Epidermal melanocyte (primary cell): ENCODE results near the gene KRT80.
A peak's percentile ranks its signal among the peaks of the same experiment; 100 is the strongest.
"Not testable (repeated sequence)": the region's sequence is repeated elsewhere in the genome, so short reads cannot be mapped to it uniquely, and the experiment has no call there.

Source experiments
- DNase-seq: peaks from one replicate; pipeline ENCODE4 v3.0.0; 2011; ENCODE audit warnings: low spot score; ENCODE audit not compliant: insufficient read length

Gene KRT80

DNA sequence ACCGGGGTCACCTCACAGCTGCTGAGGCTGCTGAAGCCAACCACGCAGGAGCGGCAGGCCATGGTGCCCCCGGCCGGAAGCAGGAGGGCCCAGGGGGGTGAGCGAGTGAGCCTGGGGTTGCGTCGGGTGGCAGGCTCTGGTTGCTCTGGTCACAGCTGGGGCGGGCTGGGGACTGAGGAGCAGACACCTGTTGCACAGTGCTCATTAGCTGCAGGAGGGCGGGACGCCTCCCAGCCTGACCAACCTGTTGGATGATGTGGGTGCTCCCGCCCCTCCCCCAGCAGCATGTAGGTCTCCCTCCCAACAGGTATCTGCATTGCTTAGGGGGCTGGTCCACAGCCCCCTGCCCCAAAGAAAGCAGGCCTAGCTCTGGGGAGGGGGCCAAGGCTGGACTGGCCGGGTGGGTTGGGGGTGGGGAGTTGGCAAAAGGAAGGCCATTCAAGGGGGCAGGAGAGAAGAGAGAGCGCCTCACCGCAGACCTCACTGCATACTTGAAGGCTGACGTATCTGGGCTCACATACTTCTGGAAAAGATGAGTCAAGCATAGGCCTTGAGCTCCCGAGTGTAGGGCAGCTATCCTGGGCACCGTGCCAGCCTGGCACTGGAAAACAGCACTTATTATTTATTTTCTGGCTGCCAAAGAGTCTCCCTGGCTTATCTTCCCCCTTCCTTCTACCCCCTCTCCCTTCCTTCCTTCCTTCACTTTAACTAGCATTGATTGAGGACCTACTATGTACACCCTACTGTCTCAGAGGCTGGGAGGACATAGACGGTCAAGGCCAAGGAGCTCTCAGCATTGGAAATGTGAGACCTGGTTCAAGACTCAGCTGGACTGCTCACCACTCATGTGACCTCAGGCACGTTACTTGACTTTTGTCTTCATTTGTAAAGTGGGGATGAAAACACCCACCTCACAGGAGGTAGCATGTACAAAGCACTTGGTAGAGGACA is at the start of gene KRT80:
Gene KRT80, minus strand, starts transcription at position 174 of the 951 bp plus-strand sequence. Its CDS starts 112 bp downstream, at position 62.
- DNase-seq = peak; percentile 99

DNA sequence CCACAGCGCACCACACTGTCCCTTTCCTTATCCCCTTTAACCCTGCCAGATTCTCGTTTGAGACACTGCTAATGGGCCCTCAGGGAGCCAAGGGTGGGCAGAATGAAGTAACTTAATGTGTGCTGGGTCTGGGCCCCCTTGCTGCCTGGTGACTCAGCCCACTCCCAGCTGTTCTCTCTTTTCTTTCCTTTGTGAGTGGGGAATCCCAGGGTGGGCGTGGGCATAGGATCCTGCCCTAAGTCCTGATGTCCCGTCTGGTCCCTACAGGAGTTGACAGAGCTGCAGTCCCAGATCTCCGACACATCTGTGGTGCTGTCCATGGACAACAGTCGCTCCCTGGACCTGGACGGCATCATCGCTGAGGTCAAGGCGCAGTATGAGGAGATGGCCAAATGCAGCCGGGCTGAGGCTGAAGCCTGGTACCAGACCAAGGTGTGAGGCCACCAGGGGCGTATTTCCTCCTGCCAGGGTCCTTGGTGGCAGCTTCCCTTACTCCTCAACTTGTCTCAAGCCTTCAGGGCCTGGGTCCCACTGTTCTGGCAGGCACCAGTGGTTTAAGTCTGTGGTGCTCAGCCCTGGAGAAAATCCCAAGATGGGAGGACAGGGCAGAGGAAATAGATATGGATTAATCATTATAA is 49.5 kb upstream of the KRT80 start:
- no peak for DNase-seq

DNA sequence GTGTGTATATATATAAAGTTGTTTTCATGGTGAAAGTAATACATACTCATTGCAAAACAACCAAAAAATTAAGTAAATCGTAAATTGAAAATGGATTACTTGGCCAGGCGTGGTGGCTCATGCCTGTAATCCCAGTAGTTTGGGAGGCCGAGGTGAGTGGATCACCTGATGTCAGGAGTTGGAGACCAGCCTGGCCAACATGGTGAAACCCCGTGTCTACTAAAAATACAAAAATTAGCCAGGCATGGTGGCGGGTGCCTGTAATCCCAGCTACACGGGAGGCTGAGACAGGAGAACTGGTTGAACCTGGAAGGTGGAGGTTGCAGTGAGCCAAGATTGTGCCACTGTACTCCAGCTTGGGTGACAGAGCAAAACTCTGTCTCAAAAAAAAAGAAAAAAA is 48.4 kb upstream of the KRT80 start:
- DNase-seq = not testable (repeated sequence)

DNA sequence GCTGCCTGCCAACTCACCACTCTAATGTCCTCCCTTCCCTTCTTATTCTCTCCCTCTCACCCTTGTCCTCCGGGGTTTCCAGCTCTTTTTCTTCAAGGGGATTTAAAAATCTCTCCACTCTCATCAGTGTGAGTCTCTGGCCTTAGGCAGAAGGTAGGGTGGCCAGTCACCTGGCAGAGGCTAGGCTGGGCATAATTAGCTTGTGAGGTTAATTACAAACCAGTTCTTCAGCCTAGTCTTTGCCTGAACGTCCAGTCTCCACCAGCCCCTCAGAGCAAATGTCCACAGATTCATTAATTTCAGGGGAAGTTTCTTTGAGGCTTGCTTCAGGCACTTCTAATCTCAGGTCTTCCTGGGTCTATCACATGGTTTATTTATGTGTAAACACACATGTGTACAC is 48.0 kb upstream of the KRT80 start:
- DNase-seq = no peak

DNA sequence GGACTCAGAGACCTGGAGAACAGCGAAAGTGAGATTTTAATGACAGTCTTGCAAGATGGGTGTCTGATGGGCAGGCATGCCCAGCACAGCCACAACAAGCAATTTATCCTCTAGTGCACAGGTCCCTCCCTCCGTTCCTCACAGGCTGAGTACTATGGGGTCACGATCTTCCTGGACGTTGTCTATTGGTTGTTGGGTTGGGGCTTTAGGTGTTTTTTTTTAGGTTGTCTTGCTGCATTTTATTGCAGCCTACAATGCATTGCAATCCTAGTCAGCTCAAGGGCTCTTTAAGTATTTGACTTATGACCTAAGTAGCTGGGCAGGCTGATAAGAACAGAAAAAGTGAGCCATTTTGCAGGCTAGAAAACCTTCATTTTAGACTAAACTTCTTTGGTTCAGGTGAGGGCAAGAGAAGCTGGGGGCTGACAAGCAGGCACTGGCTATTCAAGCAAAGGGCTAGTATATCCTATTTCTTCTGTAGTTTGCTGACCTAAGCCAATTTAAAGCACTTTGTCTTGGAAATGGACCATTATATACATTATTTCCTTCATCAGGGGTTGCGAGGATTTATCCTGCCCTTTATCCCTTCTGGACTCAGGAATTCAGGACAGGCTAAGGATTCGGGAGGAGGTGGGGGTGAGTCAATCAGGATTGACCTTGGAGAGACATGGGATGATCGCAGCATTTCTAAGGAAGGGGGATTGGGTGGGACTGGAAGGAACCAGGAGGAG is 47.3 kb upstream of the KRT80 start:
- DNase-seq = no peak

DNA sequence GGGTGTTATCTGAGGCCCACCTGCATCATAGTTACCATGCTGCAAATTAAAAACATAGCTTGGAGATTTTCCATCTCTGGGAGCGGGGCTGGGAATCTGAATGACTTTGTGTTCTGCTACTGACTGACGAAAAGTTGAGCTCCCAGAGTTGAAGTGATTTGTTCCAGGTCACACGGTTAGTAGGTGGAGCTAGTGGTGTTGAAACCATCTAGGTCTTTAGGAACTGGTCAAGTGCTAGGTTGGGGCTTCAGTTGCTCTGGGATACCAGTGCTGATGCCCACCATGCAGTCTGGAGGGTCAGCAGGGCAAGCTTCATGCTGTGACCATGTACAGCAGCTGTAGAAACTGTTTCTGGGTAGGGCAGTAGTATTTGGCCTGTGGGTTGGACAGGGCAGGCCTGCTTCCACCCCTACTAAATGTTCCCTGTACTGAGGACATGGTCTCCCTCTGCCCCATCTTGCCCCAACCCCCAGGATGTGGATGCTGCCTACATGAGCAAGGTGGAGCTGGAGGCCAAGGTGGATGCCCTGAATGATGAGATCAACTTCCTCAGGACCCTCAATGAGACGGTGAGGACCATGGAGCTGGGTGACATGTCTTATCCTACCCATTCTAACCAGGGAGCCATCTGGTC is 46.5 kb upstream of the KRT80 start:
- DNase-seq = no peak

DNA sequence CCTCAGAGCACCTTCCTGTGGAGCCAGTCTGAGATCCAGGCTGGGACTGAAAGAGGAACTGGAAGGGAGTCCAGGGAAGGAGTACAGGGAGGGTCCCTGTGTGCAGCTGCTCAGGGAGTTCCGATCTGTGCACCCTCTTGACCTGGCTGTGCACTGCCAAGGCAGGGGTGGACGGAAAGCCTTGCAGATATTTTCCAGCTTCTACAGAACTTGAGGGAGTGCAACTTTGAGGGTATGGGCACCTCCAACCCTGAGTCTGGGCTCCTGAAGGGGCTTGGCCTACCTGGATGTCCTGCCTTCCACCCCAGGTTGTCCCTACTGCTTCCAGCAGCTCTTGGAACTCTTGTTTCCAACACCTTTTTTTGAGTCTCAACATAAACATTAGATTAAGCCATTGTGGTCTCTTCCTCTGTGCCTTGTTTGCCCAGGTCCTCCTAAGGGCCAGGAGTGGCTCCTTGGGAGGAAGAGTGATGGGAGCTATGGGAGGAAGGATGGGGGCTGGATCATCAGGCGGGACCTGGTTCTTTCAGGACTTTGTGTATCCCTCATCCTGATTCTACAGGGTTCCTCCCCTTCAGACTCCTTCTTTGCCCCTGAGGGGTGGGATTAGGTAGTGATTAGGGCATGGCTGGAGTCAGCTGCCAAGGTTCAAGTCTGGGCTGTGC is 44.7 kb upstream of the KRT80 start:
- no peak for DNase-seq

DNA sequence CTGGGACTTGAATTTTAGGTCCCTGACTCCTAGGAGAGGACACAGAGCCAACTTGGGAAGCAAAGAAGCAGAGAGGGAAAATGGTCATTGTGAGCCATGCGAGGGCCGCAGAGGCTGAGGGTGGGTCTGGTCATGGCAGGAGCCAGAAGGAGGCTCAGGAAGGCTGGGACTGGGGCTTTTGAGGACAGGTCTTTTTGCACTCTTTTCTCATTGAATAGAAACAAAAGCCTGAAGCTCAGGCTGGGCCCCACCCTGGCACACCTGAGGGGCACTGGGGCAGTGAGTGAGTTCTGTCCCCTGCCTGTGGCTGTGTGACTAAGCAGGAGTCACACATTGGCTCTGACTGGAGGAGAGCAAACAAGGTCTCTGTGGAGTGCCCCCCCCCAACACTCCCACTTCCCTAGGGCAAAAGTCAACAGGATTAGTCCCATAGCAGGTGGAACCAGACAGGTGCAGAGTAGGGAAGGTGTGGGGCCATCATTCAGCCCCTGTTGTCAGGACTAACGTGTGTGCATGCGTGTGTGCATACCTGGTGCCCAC is 44.1 kb upstream of the KRT80 start:
- DNase-seq = no peak

DNA sequence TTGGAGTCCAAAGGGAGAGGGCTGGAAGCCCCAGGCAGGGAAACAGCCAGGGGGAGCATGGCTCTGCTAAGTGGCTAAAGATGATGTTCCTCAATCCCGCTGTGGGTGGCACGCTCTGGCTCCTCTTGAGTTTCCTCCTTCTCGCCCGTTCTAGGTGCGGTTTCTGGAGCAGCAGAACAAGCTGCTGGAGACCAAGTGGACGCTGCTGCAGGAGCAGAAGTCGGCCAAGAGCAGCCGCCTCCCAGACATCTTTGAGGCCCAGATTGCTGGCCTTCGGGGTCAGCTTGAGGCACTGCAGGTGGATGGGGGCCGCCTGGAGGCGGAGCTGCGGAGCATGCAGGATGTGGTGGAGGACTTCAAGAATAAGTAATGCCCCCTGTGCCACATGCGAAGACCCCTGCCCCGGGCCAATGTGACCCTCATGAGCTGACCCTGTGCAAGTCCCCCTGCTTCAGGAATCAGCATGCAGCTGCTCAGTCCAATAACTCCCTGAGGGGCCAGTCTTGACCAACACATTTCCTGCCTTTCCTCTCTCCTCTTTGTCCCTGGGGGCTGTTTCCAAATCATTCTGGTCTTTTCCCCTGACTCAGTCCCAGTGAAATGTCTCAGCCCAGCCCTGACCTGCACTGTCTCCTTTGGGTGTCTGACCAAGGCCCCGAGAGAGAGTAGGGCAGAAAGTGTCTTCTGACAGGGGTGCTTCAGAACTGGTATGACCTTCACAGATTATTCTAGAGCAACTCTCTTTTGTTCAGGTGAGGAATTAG is 43.4 kb upstream of the KRT80 start:
- DNase-seq = no peak

DNA sequence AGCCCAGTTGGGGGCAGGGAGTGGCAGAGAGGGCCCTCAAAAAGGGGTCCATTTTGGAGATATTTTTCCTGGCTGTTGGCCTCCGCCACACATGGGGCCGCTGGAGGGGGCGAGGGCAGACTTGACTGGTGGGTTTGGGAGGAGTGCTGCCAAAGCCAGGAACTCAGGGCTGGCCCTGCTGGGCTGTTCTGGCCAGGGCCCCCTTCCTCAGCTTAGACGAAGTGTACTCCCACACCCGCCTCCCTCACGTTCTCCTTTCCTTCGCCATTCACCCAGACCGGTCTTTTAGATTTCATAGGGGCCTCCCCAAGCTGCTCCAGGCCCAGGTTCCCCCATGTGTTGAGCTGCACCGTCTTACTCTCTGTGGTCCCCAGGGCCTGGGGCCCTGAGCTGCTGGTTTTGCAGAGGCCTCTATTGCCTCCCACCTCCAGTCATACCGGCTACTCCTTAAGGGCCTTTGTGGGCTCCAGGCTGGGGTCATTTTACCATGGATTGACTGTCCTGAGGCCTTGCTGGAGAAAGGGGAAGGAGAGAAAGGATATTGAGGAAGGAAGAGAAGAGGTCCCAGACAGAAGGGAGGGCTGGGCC is 42.5 kb upstream of the KRT80 start:
- DNase-seq = no peak

DNA sequence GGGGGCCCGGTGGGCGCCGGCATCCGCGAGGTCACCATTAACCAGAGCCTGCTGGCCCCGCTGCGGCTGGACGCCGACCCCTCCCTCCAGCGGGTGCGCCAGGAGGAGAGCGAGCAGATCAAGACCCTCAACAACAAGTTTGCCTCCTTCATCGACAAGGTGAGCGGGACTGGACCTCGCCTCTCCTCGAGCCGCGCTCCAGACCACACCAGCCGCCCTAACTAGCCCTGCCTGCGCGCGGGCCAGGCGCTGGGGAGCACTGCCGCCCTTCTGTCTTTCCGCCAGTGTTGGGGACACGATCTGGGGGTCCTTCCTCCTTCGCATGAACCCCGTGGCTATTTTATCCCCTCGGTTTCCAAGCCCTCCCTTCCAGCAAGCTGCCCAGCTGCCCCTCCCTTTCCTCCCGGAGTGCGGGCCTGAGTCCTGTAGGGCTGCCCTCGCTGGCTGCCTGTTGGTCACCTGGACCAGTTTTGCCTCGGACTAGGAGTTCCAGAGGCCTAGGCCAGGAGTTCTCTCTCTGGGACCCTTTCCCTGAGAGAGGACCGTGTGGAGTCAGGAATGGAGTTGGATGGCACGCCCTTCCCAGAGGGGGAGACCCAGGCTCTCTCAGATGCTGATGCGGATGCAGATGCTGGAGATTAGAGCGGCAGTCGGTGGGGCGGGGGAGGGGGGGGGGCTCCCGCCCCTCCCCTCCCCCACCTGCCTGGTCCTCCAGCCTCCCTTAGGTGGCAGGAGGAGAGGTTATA is 41.8 kb upstream of the KRT80 start:
- DNase-seq = no peak

DNA sequence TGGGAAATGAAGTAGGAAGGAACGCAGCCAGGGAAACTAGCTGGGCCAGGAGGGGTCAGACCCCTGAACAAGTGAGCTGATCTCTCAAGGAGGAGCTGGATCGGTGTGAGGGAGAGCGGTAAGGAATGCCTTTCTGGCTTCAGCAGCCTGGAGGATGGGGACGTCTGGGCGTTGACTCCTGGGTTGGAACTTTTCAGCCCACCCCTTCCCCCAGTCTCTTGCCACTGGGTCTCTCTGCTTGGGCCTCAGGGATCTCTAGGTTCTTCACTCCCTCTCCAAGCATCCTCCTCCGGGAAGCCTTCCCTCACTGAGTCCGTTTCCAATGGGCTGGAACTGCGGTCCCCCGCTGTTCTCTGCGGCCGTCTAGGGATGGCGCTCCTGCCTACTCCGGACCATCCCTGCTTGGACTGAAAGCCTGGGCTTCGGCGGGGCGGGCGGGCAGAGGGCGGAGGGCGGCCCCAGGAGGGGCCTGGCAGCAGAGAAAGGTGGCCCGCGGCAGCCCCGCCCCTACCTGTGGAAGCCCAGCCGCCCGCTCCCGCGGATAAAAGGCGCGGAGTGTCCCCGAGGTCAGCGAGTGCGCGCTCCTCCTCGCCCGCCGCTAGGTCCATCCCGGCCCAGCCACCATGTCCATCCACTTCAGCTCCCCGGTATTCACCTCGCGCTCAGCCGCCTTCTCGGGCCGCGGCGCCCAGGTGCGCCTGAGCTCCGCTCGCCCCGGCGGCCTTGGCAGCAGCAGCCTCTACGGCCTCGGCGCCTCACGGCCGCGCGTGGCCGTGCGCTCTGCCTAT is 41.1 kb upstream of the KRT80 start, which contains the start of gene KRT7:
Gene KRT7, plus strand, starts transcription at position 570 of the 788 bp plus-strand sequence. Its CDS starts 54 bp downstream, at position 624.
- DNase-seq = no peak

DNA sequence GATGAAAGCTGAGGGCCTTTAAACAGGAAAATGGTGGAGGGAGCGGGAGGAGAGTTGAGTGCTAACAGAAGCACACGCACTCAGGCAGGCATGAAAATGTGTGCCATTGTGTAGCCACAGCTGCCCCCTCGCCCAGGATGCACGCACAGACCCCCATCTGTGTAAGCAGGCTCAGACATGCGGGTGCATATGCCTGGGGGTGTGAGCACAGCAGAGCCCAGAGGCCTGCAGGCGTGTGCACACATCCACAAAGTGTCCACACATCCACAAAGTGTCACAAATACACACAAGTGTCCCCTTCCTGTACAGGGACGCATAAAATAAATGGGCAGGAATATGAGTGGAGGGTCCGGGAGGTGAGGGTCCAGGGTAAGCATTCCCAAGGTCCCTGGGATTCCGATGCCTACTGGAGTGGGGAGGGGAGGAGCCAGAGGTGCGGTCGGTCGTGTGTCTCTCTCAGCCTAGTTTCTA is 40.4 kb upstream of the KRT80 start:
- DNase-seq = no peak

DNA sequence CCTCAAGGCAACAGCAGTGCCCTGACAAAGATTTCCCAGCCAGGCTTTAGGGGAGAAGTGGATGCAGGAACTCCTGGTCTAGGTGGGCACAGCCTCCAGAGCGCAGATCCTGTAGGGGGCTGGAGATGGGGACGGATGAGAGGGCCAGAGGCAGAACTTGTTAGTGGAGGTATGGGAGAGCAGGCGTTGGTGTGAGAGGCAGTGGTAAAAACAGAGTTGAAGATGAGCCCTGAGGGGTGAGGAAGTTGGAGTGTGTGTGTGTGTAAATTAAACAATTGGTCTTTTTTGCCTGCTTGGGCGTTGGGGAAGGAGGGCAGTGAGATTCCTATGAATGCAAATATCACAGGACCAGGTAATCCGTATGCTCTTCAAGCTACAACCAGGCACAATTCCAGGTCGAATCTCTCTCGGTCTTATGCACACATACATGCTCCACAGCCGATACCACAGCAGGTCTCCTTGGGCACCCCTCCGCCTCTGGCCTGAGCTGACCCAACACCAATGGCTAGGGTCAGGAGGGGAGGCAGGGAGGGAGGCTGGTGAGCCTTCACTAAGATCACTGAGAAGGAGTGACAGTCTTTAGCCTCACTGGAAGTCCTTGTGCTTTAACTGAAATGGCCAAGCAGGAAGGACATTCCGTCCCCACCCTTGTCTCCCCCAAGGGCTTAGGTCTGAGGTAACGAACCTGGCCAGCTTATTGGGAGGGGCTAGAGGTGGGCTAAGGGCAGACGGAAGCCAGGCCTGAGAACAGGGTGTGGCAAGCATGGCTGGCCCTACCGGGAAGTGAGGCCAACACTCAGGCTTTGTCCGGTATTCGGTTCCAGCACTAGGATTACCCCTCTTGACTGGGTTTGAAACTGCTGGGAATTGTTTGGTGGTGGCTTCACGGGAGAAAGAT is 39.7 kb upstream of the KRT80 start:
- peak; percentile 9 for DNase-seq

DNA sequence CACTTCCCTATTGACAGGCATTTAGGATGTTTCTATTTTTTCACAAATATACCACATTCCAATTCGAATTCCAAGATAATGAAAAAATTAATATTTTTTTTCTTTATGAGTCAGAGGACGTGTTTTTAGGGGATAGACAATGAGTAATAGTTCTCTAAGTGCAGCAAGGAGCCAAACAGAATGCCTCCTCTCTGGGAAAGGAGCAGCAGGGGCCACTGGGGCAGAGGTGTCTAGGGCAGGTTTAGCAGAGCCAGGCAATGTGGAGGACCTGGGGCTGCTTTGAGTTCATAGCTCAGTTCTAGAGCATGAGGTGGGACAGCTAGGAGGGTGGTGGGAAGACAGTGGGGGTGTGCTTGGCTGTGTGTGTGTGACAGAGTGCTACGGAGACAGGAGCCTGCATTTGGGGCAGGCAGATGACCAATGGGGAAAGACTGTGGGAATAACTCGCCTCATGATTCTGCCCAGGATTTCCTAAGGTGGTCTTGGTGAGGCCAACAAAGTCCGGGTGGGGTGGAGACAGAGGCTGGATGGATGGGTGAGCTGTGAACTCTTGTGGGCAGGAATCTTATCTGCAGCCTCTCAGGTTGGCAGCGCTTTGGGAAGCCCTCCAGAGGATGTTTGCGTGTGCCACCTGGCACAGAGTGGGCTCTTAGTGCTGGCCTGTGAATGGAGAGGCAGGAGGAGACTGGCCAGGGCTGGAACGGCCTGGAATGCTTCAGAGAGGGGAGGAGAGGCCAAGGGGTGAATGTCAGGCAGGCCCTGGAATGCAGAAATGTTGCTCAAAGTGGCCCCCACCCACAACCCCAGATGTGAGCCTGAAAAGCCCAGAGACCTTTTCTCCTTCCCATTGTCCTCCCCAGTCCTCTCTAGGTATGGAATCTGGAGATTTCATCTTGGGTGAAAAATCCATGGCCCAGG is 38.8 kb upstream of the KRT80 start:
- peak; percentile 16 for DNase-seq
